HTERT RPE-1 (cell line): ENCODE results near the gene GOLGA1.

Experiments used
- in situ Hi-C: fragments of 300-500 bp; cut with MboI; formaldehyde crosslinking; loops from 4 replicates; pipeline ENCODE4 v1.14.3; 2020; ENCODE audit warnings: low sequenced_read_pairs

The GOLGA1 gene

DNA sequence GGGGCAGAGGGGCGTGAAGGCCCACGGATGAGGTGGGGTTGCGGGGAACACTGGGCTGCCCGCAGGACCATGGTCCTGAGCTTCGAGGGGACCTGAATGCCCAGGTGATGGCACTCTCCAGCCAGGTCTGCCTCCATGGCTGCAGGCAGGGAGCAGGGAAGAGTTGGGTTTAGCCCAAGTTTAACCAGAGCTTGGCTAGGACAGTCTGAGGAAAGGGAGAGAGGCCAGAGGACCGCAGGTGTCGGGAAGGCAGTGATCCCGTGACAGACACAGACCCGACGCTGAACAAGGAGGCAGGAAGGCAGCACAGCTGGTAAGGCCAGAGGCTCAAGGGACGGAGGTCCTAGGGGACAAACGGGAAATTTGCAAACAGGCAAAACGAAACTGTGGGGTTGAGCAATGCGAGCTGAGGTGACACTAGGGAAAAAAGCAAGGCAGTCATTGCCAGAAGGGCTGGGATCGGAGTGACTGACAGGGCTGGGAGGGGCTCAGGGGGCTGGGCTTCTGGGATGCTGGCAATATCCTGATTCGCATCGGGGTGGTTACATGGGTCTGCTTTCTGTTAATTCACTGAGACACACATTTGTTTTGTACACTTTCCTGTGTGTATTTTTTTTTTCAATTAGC lies 53.9 kb downstream of the GOLGA1 start:
- in situ Hi-C loops: no loop called here

GRCh38 chr9:124886461-124886860 lies 54.4 kb downstream of the GOLGA1 start:
- in situ Hi-C loops: no loop called here

DNA sequence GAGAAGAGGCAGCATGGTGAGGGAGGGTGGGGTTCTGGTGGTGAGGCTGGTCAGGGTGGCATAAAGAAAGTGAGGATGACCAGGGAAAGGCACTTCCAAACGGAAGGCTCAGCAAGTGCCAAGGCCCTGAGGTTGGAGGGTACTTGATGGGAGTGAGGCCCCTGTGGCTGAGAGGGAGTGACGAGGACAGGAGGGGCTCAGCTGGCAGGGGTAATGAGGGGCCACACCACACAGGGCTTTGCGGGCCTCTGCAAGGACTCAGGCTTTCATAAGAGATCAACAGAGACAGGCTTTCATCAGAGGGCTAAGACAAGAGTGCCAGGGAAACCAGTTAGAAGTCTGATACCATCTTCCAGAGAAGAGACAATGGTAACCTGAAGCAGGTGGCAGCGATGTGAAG lies 55.3 kb downstream of the GOLGA1 start:
- in situ Hi-C loops: no loop called here

GRCh38 chr9:124884376-124884775 lies 56.5 kb downstream of the GOLGA1 start:
- in situ Hi-C loops: no loop called here

- in situ Hi-C loops: no loop called here
These were observed 58.7 kb downstream of the GOLGA1 start for GRCh38 chr9:124882231-124882630.

DNA sequence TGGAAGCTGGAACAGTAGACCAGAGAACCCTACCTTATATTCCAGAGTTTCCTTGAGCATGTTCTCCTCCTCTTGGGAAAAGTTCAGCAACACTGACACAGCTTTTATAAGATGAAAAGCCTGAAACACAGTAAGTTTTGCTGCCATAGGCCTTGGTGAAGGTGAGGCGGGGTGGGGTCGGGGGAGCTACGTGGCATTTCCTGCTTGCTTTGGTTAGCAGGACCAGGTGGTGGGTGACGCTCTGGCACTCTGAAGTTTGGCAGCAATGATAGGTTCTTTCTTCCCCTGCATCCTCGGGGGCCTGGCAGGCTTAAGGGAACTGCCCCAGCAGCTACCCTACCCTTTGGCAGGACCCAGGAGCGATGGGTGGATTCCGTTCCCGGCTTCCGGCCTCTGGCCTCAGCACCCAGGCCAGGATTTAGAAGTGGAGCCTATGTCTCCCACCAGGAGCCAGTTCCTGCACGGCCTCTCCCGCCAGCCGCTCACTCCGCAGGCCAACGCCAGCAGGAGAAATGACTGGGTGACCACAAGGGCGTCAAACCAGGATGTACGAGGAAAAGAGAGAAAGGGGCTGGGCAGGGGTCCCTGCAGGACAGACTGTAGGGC lies 59.6 kb downstream of the GOLGA1 start:
- in situ Hi-C loops: no loop called here

DNA sequence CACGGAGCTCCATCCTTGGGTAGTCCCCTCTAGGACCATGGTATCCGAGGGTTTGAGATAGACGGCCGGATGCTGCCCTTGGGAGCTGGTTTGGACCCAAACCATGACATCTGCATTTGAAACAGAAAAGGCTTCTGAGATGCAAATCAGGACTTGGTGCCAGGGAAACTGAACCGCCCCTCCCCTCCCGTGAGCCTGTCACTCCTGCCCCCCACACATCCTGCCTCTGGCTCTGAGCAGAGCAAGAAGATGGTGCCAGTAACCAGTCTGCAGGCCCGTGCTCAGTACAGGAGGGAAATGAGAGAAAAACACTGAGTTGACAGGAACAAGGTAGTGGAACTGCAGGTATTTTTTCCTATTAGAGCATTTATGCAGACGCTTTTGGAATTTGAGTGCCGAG lies 60.4 kb downstream of the GOLGA1 start:
- in situ Hi-C loops: no loop called here

- in situ Hi-C loops: no loop called here
These were observed 61.7 kb downstream of the GOLGA1 start for GRCh38 chr9:124879226-124879625.

DNA sequence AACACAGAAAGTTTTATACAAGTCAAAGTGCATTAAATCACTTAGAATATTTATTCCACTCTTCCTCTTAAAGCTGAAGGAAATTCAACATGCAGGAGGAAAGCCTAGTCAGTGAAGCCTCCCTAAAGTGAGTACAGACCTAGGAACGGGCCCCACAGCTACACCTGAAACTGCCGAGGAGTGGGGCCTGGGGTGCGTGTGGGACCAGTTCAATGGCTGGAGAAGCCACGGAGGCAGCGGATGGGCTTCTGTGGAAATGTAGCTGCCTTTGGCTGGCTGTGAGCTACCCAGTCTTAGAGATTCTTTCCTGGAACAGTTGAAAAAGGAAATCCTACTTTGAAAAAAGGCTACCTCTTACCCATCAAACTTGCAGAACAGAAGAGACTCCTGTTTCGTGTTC lies 62.4 kb downstream of the GOLGA1 start:
- in situ Hi-C loops: no loop called here

GRCh38 chr9:124878021-124878420 lies 62.9 kb downstream of the GOLGA1 start:
- in situ Hi-C loops: no loop called here

- in situ Hi-C loops: no loop called here
These were observed 63.7 kb downstream of the GOLGA1 start for GRCh38 chr9:124877021-124877782.

DNA sequence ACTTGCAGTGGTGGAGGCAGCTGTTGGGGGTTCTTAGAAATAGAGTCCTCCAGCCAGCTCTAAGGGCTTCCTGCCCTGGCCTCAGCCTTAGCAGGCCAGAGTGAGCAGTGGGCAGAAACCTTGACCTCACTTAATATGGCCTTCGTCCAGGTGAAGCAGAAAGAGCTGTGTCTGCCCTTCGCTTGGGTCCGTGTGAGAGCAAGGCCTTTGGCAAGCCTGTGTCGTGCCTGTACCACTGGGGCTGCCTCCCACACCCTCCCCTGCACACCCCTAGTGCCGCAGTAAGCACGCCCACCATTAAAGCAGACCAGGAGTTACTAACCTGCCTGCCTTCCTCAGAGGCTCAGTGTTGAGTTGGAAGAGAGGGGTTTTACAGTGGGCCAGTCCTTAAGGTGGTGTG lies 65.4 kb downstream of the GOLGA1 start:
- in situ Hi-C loops: no loop called here

- in situ Hi-C loops: no loop called here
These were observed 67.2 kb downstream of the GOLGA1 start for GRCh38 chr9:124873664-124874063.

DNA sequence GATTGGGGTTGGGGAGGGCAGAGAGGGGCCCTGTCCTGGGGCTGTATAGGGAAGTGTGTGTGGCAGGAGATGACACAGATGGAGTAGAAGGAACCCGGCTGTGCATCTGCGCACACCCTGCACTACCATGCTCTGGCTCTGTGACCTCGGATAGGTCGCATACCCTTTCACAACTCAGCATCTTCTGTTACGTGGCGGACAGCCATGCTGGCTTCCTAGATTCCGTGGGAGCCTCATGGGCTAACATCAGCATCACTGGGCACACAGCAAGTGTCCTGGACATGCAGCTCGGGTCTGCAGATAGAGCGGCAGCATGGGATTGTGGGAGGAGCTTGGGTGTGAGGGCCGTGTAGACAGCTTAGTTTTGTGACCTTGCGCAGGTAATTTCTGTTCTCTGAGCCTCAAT lies 69.7 kb downstream of the GOLGA1 start:
- in situ Hi-C loops: no loop called here

GRCh38 chr9:124870723-124871122 lies 70.2 kb downstream of the GOLGA1 start:
- in situ Hi-C loops: no loop called here

DNA sequence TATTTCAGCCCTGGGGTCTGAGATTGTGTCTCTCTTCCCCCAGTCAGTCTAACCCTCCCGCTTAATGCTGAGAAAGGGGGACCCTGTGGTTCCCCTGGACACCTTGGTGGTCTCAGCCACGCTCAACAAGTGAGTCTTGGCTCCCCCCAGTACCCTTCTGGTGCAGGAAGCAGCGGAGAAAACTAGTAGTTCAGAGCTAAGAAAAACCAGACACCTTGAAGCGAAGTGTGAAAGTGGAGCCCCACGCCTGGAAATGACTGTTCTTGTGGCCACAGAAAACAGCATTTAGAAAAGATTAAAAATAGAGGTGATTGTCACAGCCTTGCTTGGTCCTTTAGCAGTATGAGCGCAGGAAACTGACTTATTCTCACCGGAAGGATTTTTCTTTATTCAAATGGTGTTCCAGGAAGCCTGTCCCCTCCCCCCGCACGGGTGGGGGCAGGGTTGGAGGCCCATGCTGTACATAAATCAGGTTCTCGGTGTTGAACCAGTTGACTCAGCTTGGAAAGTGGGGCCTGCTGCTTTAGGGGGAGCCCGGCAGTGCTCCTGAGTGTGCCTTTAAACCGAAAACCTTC lies 70.8 kb downstream of the GOLGA1 start:
- in situ Hi-C loops: no loop called here

DNA sequence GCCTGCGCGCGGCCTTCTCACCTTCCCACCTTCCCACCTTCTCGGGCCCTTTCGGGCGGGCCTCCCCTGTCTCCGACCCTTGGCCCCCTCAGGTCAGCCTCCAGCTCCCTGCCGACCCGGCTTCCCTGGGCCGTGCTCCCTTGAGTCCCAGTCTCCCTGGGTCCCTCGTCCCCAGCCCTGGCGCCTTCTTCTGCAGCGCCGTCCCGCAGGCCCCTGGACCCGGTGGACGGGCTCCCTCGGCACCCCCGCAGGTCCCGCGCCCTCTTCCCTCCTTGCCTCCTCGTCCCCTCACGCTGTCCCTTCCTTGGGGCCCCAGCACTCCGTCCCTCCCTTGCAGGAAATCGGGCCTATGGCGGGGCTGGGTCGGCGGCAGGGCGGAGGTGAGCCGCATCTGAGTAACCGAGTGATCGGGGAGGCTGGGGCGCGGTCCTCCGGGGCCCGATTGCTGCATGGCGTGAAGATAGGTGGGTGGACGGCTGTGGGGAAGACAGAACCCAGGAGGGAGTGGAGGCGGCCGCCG lies 71.4 kb downstream of the GOLGA1 start:
- in situ Hi-C loops: no loop called here

- in situ Hi-C loops: no loop called here
These were observed 72.1 kb downstream of the GOLGA1 start for GRCh38 chr9:124868511-124869465.

GRCh38 chr9:124863371-124863871 lies 77.5 kb downstream of the GOLGA1 start:
- in situ Hi-C loops: no loop called here
